CD4-positive, alpha-beta memory T cell (primary cell): ENCODE results near the gene AGTRAP. TPM values are rescaled to one million over a fixed set of nuclear protein-coding genes. Genes with fewer than 3 reads are reported as not detected.

Experiments used
- CTCF ChIA-PET: fragments of 350-600 bp; sonication (Branson Sonifier 250); formaldehyde crosslinking; loops from one replicate; lab custom pipeline; 2021; ENCODE audit warnings: inconsistent platforms; ENCODE audit not compliant: partially characterized antibody; lab: Charles Lee
- POLR2A ChIA-PET: fragments of 350-600 bp; sonication (Branson Sonifier 250); formaldehyde crosslinking; loops from one replicate; lab custom pipeline; 2021; ENCODE audit not compliant: partially characterized antibody; lab: Charles Lee
- DNase-seq, 5 donors: peaks; one replicate each; pipeline versions ENCODE4 v3.0.0 to v3.0.0-alpha.2; 2020 to 2022; ENCODE audit warnings: mixed read lengths in 1 of 5
- H3K27ac ChIP-seq: one replicate; pipeline ENCODE4 v1.7.0; 2013; ENCODE audit warnings: low read depth, low read length
- H3K27me3 ChIP-seq: 2 replicates; pipeline ENCODE4 v1.7.0; 2013; ENCODE audit warnings: mild to moderate bottlenecking, low read length, moderate library complexity; ENCODE audit not compliant: insufficient read depth
- H3K36me3 ChIP-seq: 2 replicates; pipeline ENCODE4 v1.7.0; 2013; ENCODE audit warnings: mild to moderate bottlenecking, low read length, moderate library complexity; ENCODE audit not compliant: insufficient read depth
- H3K4me1 ChIP-seq: 2 replicates; pipeline ENCODE4 v1.7.0; 2013; ENCODE audit warnings: mild to moderate bottlenecking, low read length, moderate library complexity; ENCODE audit not compliant: insufficient read depth
- H3K4me3 ChIP-seq, 2 donors: one replicate each; pipeline ENCODE4 v1.7.0; 2013; ENCODE audit warnings: low read length in 2 of 2, mild to moderate bottlenecking in 1 of 2
- H3K9me3 ChIP-seq, 2 donors: one replicate each; pipeline ENCODE4 v1.7.0; 2013; ENCODE audit warnings: low read length in 2 of 2, control low read depth in 1 of 2; ENCODE audit not compliant: control insufficient read depth in 1 of 2
- H3K27ac Mint-ChIP-seq, 7 donors: one replicate each; pipeline ENCODE4 v1.8.0; 2020 to 2021; ENCODE audit warnings: mixed read lengths in 7 of 7, mild to moderate bottlenecking in 6 of 7, inconsistent platforms in 3 of 7, moderate library complexity in 3 of 7
- H3K27me3 Mint-ChIP-seq, 2 donors: one replicate each; pipeline ENCODE4 v1.8.0; 2020 to 2021; ENCODE audit warnings: mixed read lengths in 2 of 2
- H3K36me3 Mint-ChIP-seq, 2 donors: one replicate each; pipeline ENCODE4 v1.8.0; 2020 to 2021; ENCODE audit warnings: mixed read lengths in 2 of 2, inconsistent platforms in 1 of 2, mild to moderate bottlenecking in 1 of 2
- H3K4me1 Mint-ChIP-seq, 4 donors: one replicate each; pipeline ENCODE4 v1.8.0; 2020 to 2021; ENCODE audit warnings: mixed read lengths in 4 of 4, mild to moderate bottlenecking in 1 of 4
- H3K4me3 Mint-ChIP-seq, 8 donors: one replicate each; pipeline ENCODE4 v1.8.0; 2020 to 2021; ENCODE audit warnings: mixed read lengths in 8 of 8, mild to moderate bottlenecking in 7 of 8, moderate library complexity in 6 of 8, inconsistent platforms in 3 of 8
- H3K9me3 Mint-ChIP-seq, 8 donors: one replicate each; pipeline ENCODE4 v1.8.0; 2020 to 2021; ENCODE audit warnings: mixed read lengths in 8 of 8, mild to moderate bottlenecking in 5 of 8, inconsistent platforms in 3 of 8, moderate library complexity in 1 of 8
- intact Hi-C: fragments of 100-400 bp; cut with micrococcal nuclease; formaldehyde crosslinking; loops from one replicate; pipeline ENCODE4 v1.15.1; 2023
- polyA plus RNA-seq, 2 donors: library from polyadenylated mRNA; unstranded; fragments of 300-500 nt; fragmentation: Illumina TruSeq; gene quantifications; one replicate each; pipeline ENCODE4 v1.2.3, GENCODE V29; 2021
- total RNA-seq, 2 experiments: library from RNA; stranded (reverse); gene quantifications; one replicate each; pipeline ENCODE4 v1.2.3, GENCODE V29; 2021

The AGTRAP gene
- total and polyA plus RNA-seq, 4 experiments from 2014 or later = 19.0 to 76.9 (median 37.5) TPM

GRCh38 chr1:11799099-11799498 lies 63.2 kb downstream of the AGTRAP start:
- no peak overlapping the region for H3K27ac ChIP-seq
- no peak overlapping the region for H3K4me3 ChIP-seq
- intact Hi-C loops = no loop called here
- peaks cover 0 to 2% (median 0%) of the 10 kb centered on the region in 8 donors for H3K9me3 Mint-ChIP-seq
- H3K36me3 ChIP-seq = peaks cover 48% of the 10 kb centered on the region
- no peaks in the 10 kb centered on the region for H3K27me3 Mint-ChIP-seq
- peaks cover 25 to 57% of the 10 kb centered on the region in 2 donors for H3K36me3 Mint-ChIP-seq
- no peak overlapping the region for H3K27ac Mint-ChIP-seq
- DNase-seq = no peak
- peaks cover 22% of the 10 kb centered on the region for H3K4me1 ChIP-seq
- H3K4me3 Mint-ChIP-seq = no peak overlapping the region
- H3K4me1 Mint-ChIP-seq = peaks cover 13 to 32% (median 25%) of the 10 kb centered on the region in 4 donors
- CTCF ChIA-PET = no interaction called here
- no peaks in the 10 kb centered on the region for H3K9me3 ChIP-seq
- no peaks in the 10 kb centered on the region for H3K27me3 ChIP-seq
- POLR2A ChIA-PET = no interaction called here

DNA sequence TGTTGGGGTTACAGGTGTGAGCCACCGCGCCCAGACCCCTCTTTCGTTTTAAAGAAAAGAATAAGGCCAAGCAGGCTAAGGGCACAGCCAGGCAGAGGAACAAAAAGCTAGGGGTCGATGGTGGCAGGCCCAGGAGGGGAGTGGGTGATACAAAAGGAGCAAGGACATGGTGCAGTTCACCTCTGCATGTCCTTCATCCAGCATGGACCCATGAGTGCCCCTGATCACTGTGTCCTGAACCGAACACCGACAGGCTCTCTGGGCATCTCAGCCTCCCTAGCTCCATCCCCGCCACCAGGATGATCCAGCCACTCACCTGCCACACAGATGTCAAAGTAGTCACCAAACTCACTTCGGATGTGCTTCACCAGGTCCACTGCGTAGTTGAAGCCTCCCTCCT lies 64.0 kb downstream of the AGTRAP start:
- Mint-ChIP-seq H3K27ac (peak overlapping the region in 1 of 7 donors; percentile 66), H3K4me1 (peaks cover 20 to 40% (median 32%) of the 10 kb centered on the region in 4 donors), H3K36me3 (peaks cover 25 to 52% of the 10 kb centered on the region in 2 donors), H3K9me3 (peaks cover 0 to 2% (median 0%) of the 10 kb centered on the region in 8 donors), H3K4me3 (no peak overlapping the region), H3K27me3 (no peaks in the 10 kb centered on the region)
- ChIA-PET POLR2A (no interaction called here), CTCF (no interaction called here)
- DNase-seq = no peak
- Histone ChIP-seq H3K27me3 (no peaks in the 10 kb centered on the region), H3K9me3 (no peaks in the 10 kb centered on the region), H3K27ac (no peak overlapping the region), H3K36me3 (peaks cover 40% of the 10 kb centered on the region), H3K4me1 (peaks cover 30% of the 10 kb centered on the region), H3K4me3 (no peak overlapping the region)
- intact Hi-C loops = loop anchor here (10.0 kb wide), 1 partner anchor 185 kb away; the partner anchor contains the start of gene MFN2

- Histone ChIP-seq H3K27ac (no peak overlapping the region), H3K27me3 (no peaks in the 10 kb centered on the region), H3K36me3 (peaks cover 35% of the 10 kb centered on the region), H3K4me3 (no peak overlapping the region), H3K9me3 (no peaks in the 10 kb centered on the region), H3K4me1 (peaks cover 34% of the 10 kb centered on the region)
- Mint-ChIP-seq H3K4me1 (peaks cover 21 to 43% (median 35%) of the 10 kb centered on the region in 4 donors), H3K36me3 (peaks cover 25 to 49% of the 10 kb centered on the region in 2 donors), H3K9me3 (peaks cover 0 to 2% (median 0%) of the 10 kb centered on the region in 8 donors), H3K4me3 (no peak overlapping the region), H3K27me3 (no peaks in the 10 kb centered on the region), H3K27ac (peak overlapping the region in 2 of 7 donors; percentile 37 to 66)
- ChIA-PET POLR2A (no interaction called here), CTCF (no interaction called here)
- DNase-seq = no peak
- intact Hi-C loops = loop anchor here (10.0 kb wide), 1 partner anchor 184 kb away; the partner anchor contains the start of gene MFN2
Measured at GRCh38 chr1:11800391-11800755, 64.4 kb downstream of the AGTRAP start.

Other genes with a start within 250 kb of the AGTRAP start
- 1 to 10 TPM; 4.4 to 5.1 TPM for gene FBXO2, start 81.7 kb upstream of the AGTRAP start, total RNA-seq
- gene FBXO2, start 81.7 kb upstream of the AGTRAP start, polyA plus RNA-seq = 1 to 10 TPM; 4.1 to 7.5 TPM
- 10 to 100 TPM; 56.7 to 56.9 TPM for gene FBXO44, start 81.3 kb upstream of the AGTRAP start, total RNA-seq
- 10 to 100 TPM in 1 of 2 donors, 1 to 10 TPM in 1; 10.0 to 11.0 TPM for gene FBXO44, start 81.3 kb upstream of the AGTRAP start, polyA plus RNA-seq
- 1 to 10 TPM; 3.2 to 4.3 TPM for gene FBXO6, start 71.9 kb upstream of the AGTRAP start, total RNA-seq
- gene FBXO6, start 71.9 kb upstream of the AGTRAP start, polyA plus RNA-seq = 10 to 100 TPM in 1 of 2 donors, 1 to 10 TPM in 1; 9.0 to 12.1 TPM
- gene MAD2L2, start 55.0 kb upstream of the AGTRAP start, total RNA-seq = 10 to 100 TPM; 20.7 to 22.7 TPM
- 10 to 100 TPM; 51.5 to 55.1 TPM for gene MAD2L2, start 55.0 kb upstream of the AGTRAP start, polyA plus RNA-seq
- gene DRAXIN, start 44.4 kb upstream of the AGTRAP start, total RNA-seq = under 1 TPM; 0.17 to 0.23 TPM
- under 1 TPM in 1 of 2 donors, not detected in 1; 0.07 TPM for gene DRAXIN, start 44.4 kb upstream of the AGTRAP start, polyA plus RNA-seq
- gene C1orf167, start 26.1 kb downstream of the AGTRAP start, total RNA-seq = not detected
- gene C1orf167, start 26.1 kb downstream of the AGTRAP start, polyA plus RNA-seq = not detected
- 10 to 100 TPM; 52.7 to 54.2 TPM for gene MTHFR, start 69.8 kb downstream of the AGTRAP start, total RNA-seq
- 1 to 10 TPM; 2.3 to 6.9 TPM for gene MTHFR, start 69.8 kb downstream of the AGTRAP start, polyA plus RNA-seq
- gene CLCN6, start 70.1 kb downstream of the AGTRAP start, total RNA-seq = 10 to 100 TPM; 20.8 to 20.9 TPM
- 1 to 10 TPM; 1.4 to 2.6 TPM for gene CLCN6, start 70.1 kb downstream of the AGTRAP start, polyA plus RNA-seq
- not detected for gene NPPA, start 111.6 kb downstream of the AGTRAP start, total RNA-seq
- not detected for gene NPPA, start 111.6 kb downstream of the AGTRAP start, polyA plus RNA-seq
- gene NPPB, start 122.8 kb downstream of the AGTRAP start, total RNA-seq = not detected
- gene NPPB, start 122.8 kb downstream of the AGTRAP start, polyA plus RNA-seq = not detected
- 10 to 100 TPM; 34.5 to 34.6 TPM for gene KIAA2013, start 190.3 kb downstream of the AGTRAP start, total RNA-seq
- 10 to 100 TPM; 28.4 to 52.6 TPM for gene KIAA2013, start 190.3 kb downstream of the AGTRAP start, polyA plus RNA-seq
- gene PLOD1, start 198.6 kb downstream of the AGTRAP start, total RNA-seq = 1 to 10 TPM; 2.9 to 3.6 TPM
- 1 to 10 TPM; 2.5 to 2.6 TPM for gene PLOD1, start 198.6 kb downstream of the AGTRAP start, polyA plus RNA-seq
- gene MFN2, start 244.3 kb downstream of the AGTRAP start, total RNA-seq = 10 to 100 TPM; 44.0 to 53.7 TPM
- gene MFN2, start 244.3 kb downstream of the AGTRAP start, polyA plus RNA-seq = 10 to 100 TPM; 29.0 to 29.5 TPM